Fibroblast of peridontal ligament (primary cell): ENCODE measurements around the gene EIF4G3.
"Not testable (repeated sequence)": the region's sequence is repeated elsewhere in the genome, so short reads cannot be mapped to it uniquely, and the experiment has no call there.

Source experiments
- DNase-seq: peaks from one replicate; pipeline ENCODE4 v3.0.0-alpha.2; 2010; ENCODE audit errors: extremely low read depth

The EIF4G3 gene

GRCh38 chr1:20830378-20830777 is 346.3 kb downstream of the EIF4G3 start:
- DNase-seq: no peak

- no peak for DNase-seq
These were observed 346.8 kb downstream of the EIF4G3 start for GRCh38 chr1:20829946-20830345.

- peak; percentile 49 for DNase-seq
These were observed 347.2 kb downstream of the EIF4G3 start for GRCh38 chr1:20829531-20829930.

GRCh38 chr1:20823845-20824244 is 352.9 kb downstream of the EIF4G3 start:
- DNase-seq: no peak

- DNase-seq: no peak
These were observed 355.2 kb downstream of the EIF4G3 start for GRCh38 chr1:20821466-20821865.

- DNase-seq: no peak
These were observed 356.9 kb downstream of the EIF4G3 start for GRCh38 chr1:20819818-20820217.

- no peak for DNase-seq
These were observed 362.2 kb downstream of the EIF4G3 start for GRCh38 chr1:20814534-20814871.

GRCh38 chr1:20811916-20812315 is 364.8 kb downstream of the EIF4G3 start:
- no peak for DNase-seq

GRCh38 chr1:20793236-20793635 is 383.5 kb downstream of the EIF4G3 start:
- DNase-seq: no peak

- DNase-seq: peak; percentile 96
These were observed 384.5 kb downstream of the EIF4G3 start for GRCh38 chr1:20792196-20792595.

GRCh38 chr1:20790785-20791184 is 385.9 kb downstream of the EIF4G3 start:
- DNase-seq: no peak

- not testable (repeated sequence) for DNase-seq
These were observed 387.1 kb downstream of the EIF4G3 start for GRCh38 chr1:20789598-20789997.

GRCh38 chr1:20787840-20788795 is 388.6 kb downstream of the EIF4G3 start:
- DNase-seq: peak; percentile 68

- DNase-seq: peak; percentile 66
These were observed 389.5 kb downstream of the EIF4G3 start, which contains the start of gene HP1BP3 for GRCh38 chr1:20787029-20787839. TSS of gene HP1BP3 (minus strand) at chr1:20787307. CDS start at chr1:20780440, 6,867 bp downstream.

GRCh38 chr1:20786253-20787028 is 390.3 kb downstream of the EIF4G3 start:
- DNase-seq: peak; percentile 90

- DNase-seq: no peak
These were observed 390.8 kb downstream of the EIF4G3 start for GRCh38 chr1:20785907-20786252.

GRCh38 chr1:20775700-20776099 is 401.0 kb downstream of the EIF4G3 start:
- DNase-seq: no peak

GRCh38 chr1:20771780-20772179 is 404.9 kb downstream of the EIF4G3 start:
- DNase-seq: no peak

- DNase-seq: no peak
These were observed 406.2 kb downstream of the EIF4G3 start for GRCh38 chr1:20770314-20771087.

GRCh38 chr1:20767271-20767670 is 409.4 kb downstream of the EIF4G3 start:
- no peak for DNase-seq

- DNase-seq: no peak
These were observed 413.3 kb downstream of the EIF4G3 start for GRCh38 chr1:20763417-20763816.
